HT-29 (cell line): ENCODE data around the gene GFI1B. TPM values are rescaled to one million over a fixed set of nuclear protein-coding genes. Genes with fewer than 3 reads are reported as not detected.

ENCODE experiments used
- DNase-seq: peaks from one replicate; pipeline ENCODE4 v3.0.0-alpha.2; 2015; ENCODE audit warnings: low spot score
- small RNA-seq: library from RNA; depleted of rRNA; stranded (forward); fragments of <200 nt; gene quantifications from one replicate; pipeline ENCODE3, GENCODE V24; 2014
- total RNA-seq: library from RNA; depleted of rRNA; stranded (reverse); fragments of >200 nt; shearing (Covaris generic); gene quantifications from 2 replicates; pipeline ENCODE4 v1.2.3, GENCODE V29; 2014; rRNA removed

Gene GFI1B
- total RNA-seq, 1 experiment from 2014 or later = not detected

- DNase-seq = no peak
These were observed 31.6 kb downstream of the GFI1B start for GRCh38 chr9:133009906-133010582.

DNA sequence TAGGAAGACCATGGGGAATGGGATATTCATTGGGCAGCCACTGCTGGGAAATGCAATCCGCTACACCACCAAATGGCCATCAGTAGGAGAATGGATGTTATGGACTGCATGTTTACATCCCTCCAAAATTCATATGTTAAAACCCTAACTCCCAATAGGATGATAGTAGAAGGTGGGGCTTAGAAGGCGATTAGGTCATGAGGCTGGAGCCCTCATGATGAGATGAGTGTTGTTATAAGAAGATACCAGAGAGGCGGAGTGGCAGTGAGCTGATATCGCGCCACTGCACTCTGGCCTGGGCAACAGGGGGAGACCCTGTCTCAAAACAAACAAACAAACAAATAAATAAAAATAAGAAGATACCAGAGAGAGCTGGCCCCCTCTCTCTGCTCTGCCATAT is 36.2 kb downstream of the GFI1B start:
- DNase-seq = no peak

- peak; percentile 31 for DNase-seq
These were observed 44.8 kb downstream of the GFI1B start for GRCh38 chr9:133023117-133023890.

- DNase-seq = no peak
These were observed 47.9 kb downstream of the GFI1B start for GRCh38 chr9:133026426-133026825.

- no peak for DNase-seq
These were observed 48.6 kb downstream of the GFI1B start for GRCh38 chr9:133027134-133027533.

DNA sequence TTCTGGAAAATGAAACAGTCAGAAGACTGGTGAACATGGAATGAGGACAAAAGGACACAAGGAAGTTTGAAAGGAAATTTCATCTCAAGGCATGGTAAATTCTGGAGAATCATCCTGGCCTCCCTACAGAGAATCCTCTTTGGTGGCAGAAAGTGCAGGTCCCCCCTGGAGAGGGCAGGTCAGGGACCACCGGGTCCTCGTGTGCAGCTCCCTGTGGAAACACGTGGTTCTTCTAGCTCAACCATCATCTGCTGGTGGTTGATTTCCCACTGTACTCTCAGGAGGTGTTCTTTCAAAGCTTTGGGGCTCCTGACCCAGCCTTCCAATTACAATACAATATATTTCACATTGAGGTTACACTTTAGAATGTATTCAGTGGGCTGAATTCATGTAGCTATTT is 49.7 kb downstream of the GFI1B start:
- no peak for DNase-seq

GRCh38 chr9:133029994-133030316 is 51.5 kb downstream of the GFI1B start:
- no peak for DNase-seq

DNA sequence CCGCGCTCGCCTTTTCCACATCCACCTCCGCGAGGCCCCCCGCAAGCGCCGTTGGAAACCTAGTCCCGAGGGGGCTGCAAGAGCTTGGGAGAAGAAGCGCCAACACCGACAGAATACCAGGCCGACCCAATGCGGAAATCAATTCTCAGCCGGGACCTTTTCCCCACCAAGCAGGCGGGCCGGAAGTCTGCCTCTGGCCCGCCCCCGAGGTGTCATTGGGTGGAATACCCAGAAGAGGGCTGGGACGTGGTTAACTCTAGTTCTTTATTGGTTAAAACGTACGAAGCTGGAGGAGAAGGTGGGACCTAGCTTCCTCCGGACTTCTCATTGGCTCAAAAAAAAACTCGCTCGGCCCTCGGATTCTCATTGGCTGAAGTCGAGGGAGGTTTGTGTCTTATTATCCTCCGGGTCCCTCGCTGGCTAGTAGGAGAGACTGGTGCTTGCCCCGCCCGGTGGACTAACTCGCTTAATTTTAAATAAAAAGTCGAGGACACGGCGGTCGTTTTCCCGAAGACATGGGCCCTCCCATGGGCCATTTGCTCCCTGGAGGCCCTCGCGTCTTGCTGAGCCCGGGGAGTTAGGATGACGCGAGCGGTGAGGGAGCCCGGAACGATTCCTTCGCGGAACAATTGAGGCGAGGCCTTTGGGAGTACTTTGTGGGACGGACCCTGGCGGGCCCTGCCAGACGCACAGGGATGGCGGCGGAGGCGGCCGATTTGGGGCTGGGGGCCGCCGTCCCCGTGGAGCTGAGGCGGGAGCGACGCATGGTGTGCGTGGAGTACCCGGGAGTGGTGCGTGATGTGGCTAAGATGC is 52.0 kb downstream of the GFI1B start, which contains the start of gene GTF3C5:
TSS of gene GTF3C5 (plus strand) at position 681 of the 813 bp plus-strand sequence. CDS start at position 696, 15 bp downstream.
- DNase-seq = peak; percentile 99

DNA sequence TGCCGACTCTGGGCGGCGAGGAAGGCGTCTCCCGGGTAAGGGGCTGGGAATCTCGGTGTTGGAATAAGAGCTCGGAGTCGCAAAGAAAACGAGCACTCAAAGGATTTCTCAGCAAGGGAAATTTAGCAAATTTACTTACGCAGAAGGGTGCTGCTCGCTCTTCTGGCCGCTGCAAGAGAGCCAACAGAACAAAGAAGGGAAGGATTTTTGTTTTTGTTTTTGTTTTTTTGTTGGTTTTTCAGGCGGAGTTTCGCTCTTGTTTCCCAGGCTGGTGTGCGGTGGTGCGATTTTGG is 52.6 kb downstream of the GFI1B start:
- no peak for DNase-seq

DNA sequence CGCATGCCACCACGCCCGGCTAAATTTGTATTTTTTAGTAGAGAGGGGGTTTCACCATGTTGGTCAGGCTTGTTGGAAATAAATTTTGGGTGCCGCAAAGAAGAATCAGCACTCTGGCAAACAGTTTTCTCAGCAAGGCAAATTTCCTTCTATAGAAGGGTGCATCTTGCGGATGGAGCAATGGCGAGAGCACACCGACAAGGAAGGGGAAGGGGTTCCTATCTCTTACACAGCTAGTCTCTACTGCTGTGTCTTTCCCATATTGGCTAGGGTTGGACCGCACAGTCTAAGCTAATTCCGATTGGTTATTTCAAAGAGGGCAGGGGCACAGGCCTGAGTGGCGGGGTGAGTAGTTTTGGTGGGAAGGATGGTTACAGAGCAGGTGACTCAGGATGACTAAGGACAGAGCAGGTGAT is 53.0 kb downstream of the GFI1B start:
- no peak for DNase-seq

DNA sequence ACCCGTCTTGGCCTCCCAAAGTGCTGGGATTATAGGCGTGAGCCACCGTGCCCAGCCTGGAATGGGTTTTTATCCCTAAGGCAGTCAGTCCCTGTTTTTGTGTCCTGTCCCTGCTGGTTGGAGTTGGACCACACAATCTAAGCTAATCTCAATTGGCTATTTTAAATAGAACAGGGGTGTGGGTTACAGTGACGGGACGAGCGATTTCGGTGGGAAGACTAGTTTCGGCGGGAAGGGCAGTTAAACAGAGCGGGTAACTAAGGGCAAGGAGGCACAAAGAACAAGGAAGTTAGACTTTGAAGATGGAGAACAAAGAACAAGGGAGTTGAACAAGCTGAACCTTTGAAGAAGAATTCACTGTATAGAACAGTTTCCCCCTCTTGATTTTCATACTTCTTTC is 53.7 kb downstream of the GFI1B start:
- DNase-seq = no peak

DNA sequence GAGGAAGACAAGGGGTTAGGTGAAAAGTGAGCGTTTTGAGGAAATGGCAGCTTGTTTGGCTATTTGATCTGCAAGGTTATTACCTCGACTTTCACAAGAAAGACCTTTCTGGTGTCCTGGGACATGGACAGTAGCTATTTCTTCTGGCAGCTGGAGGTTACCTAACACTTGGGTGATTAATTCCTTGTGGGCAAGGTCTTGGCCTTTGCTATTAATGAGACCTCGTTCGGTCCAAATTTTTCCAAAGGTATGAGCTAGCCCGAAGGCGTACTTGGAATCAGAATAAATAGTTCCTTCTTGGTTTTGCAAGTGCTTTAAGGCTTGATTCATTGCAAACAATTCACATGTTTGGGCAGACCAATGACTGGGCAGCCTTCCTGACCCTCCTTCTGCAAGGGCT is 57.2 kb downstream of the GFI1B start:
- DNase-seq = no peak

DNA sequence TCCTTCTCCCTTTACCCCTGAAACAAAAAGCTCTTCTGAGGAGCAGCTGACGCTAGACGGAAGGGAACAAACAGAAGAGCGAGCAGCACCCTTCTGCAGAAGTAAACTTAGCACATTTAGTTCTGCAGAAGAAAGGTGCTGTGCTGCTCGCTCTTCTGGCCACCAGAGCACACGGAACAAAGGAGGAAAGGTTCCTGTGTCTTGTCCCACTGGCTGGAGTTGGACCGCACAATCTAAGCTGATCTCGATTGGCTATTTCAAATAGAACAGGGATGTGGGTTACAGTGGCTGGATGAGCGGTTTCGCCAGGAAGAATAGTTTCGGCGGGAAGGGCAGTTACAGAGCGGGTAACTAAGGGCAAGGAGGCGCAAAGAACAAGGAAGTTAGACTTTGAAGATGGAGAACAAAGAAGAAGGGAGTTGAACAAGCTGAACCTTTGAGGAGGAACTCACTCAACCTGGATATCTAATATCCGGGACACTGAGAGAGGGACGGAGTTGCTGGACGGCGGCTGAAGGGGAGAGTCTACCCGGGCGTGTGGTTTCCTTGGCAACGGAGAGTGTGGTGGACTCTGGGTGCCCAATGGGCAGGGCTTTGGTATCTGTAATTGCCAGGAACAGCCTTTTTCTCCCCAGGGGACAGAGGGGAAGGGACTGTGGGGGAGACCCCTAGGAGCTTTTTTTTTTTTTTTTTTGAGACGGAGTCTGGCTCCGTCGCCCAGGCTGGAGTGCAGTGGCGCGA is 59.5 kb downstream of the GFI1B start:
- DNase-seq = no peak

DNA sequence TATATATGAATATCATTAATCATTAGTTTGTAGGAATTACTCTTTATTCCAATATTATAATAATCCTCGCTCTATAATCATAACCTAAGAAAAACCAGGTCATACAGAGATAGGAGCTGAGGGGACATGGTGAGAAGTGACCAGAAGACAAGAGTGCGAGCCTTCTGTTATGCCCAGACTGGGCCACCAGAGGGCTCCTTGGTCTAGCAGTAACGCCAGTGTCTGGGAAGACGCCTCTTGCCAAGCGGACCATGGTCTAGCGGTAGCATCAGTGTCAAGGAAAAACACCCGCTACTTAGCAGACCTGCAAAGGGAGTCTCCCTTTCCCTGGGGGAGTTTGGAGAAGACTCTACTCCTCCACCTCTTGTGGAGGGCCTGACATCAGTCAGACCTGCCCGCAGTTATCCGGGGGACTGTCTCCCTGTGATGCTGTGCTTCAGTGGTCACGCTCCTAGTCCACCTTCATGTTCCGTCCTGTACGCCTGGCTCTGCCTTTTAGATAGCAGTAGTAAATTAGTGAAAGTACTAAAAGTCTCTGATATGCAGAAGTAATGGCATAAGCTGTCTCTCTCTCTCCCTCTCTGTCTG is 62.5 kb downstream of the GFI1B start:
- peak; percentile 53 for DNase-seq

Small RNA genes within 50 kb of the gene (small RNA-seq; reads per million reads assigned to genes)
- gene AL593851.1 (not detected), gene MIR548AW (not detected), gene RNU7-21P (not detected)

Other genes starting within 250 kb of the GFI1B start
- not detected in 2 replicates for gene AK8, start 100.4 kb upstream of the GFI1B start, total RNA-seq
- 1.3 and 1.4 TPM in 2 replicates for gene SPACA9, start 99.8 kb upstream of the GFI1B start, total RNA-seq
- 13.7 and 16.5 TPM in 2 replicates for gene TSC1, start 34.1 kb upstream of the GFI1B start, total RNA-seq
- gene GTF3C5, start 52.3 kb downstream of the GFI1B start, total RNA-seq = 136 and 159 TPM in 2 replicates
- 0.08 and 0.58 TPM in 2 replicates for gene CEL, start 83.3 kb downstream of the GFI1B start, total RNA-seq
- 95.0 and 102 TPM in 2 replicates for gene RALGDS, start 142.5 kb downstream of the GFI1B start, total RNA-seq
- not detected in 2 replicates for gene GBGT1, start 185.2 kb downstream of the GFI1B start, total RNA-seq
- not detected in 2 replicates for gene OBP2B, start 230.6 kb downstream of the GFI1B start, total RNA-seq